SU-DHL-6 (cell line): ENCODE data around the gene TMEM154.

ENCODE experiments used
- H2AFZ ChIP-seq: fragments of 200-600 bp; sonication (generic); 2 replicates; pipeline ENCODE4 v1.6.1; 2014; ENCODE audit warnings: low read depth, mild to moderate bottlenecking, moderate library complexity, mixed read lengths, antibody characterized with exemption, low read length; ENCODE audit not compliant: severe bottlenecking
- H3F3A ChIP-seq: fragments of 200-600 bp; shearing (Covaris generic); 2 replicates; pipeline ENCODE4 v1.6.0; 2016; ENCODE audit warnings: antibody characterized with exemption, mild to moderate bottlenecking; ENCODE audit not compliant: insufficient read depth
- H3K27ac ChIP-seq: fragments of 200-600 bp; sonication (generic); 2 replicates; pipeline ENCODE4 v1.5.1; 2016; ENCODE audit warnings: low read depth, mild to moderate bottlenecking, low read length, moderate library complexity, mixed read lengths
- H3K27me3 ChIP-seq: fragments of 200-600 bp; sonication (generic), shearing (Covaris generic); 2 replicates; pipeline ENCODE4 v1.6.0; 2014; ENCODE audit warnings: mild to moderate bottlenecking, low read length
- H3K36me3 ChIP-seq: fragments of 200-600 bp; sonication (generic); 2 replicates; pipeline ENCODE4 v1.6.1; 2014; ENCODE audit warnings: mild to moderate bottlenecking, low read length, mixed read lengths
- H3K4me2 ChIP-seq: fragments of 300-600, 200-600 bp; shearing (Covaris generic), sonication (generic); 2 replicates; pipeline ENCODE4 v1.6.0; 2014; ENCODE audit warnings: low read length, low read depth, mild to moderate bottlenecking; ENCODE audit not compliant: poor library complexity, severe bottlenecking
- H3K4me3 ChIP-seq: fragments of 200-600 bp; sonication (generic); 2 replicates; pipeline ENCODE4 v1.5.1; 2014; ENCODE audit warnings: antibody characterized with exemption, low read length, mild to moderate bottlenecking, mixed read lengths; ENCODE audit not compliant: insufficient read depth, poor library complexity, severe bottlenecking
- H3K79me2 ChIP-seq: fragments of 200-600 bp; sonication (generic); 2 replicates; pipeline ENCODE4 v1.6.1; 2014; ENCODE audit warnings: mild to moderate bottlenecking, low read length, moderate library complexity; ENCODE audit not compliant: insufficient read depth
- H3K9ac ChIP-seq: fragments of 200-600 bp; sonication (generic); 2 replicates; pipeline ENCODE4 v1.7.0; 2014; ENCODE audit warnings: mild to moderate bottlenecking, low read length
- H3K9me2 ChIP-seq: fragments of 200-600 bp; sonication (generic); replicated peaks from 2 replicates; pipeline ENCODE4 v1.6.1; 2014; ENCODE audit warnings: low read length; ENCODE audit not compliant: insufficient read depth
- H3K9me3 ChIP-seq: fragments of 200-600 bp; sonication (generic); 2 replicates; pipeline ENCODE4 v1.6.1; 2014; ENCODE audit warnings: low read length, mixed read lengths; ENCODE audit not compliant: insufficient read depth
- H4K20me1 ChIP-seq: fragments of 200-600 bp; sonication (generic); 2 replicates; pipeline ENCODE4 v1.6.1; 2014; ENCODE audit warnings: low read depth, mild to moderate bottlenecking, antibody characterized with exemption, low read length, moderate library complexity, mixed read lengths
- EZH2phosphoT487 ChIP-seq: fragments of 200-600 bp; sonication (generic), shearing (Covaris generic); conservative IDR thresholded peaks from 2 replicates; pipeline ENCODE4 v1.6.1; 2018; ENCODE audit warnings: mild to moderate bottlenecking, antibody characterized with exemption, low read length, moderate library complexity, mixed read lengths
- TF ChIP-seq, protein P1 (sequence below): fragments of 200-600 bp; sonication (generic); IDR thresholded peaks from one replicate; pipeline ENCODE4 v1.5.1; 2017; ENCODE audit warnings: antibody characterized with exemption, mild to moderate bottlenecking, low read length, moderate library complexity; ENCODE audit not compliant: insufficient read depth, poor library complexity, severe bottlenecking

TMEM154 gene

DNA sequence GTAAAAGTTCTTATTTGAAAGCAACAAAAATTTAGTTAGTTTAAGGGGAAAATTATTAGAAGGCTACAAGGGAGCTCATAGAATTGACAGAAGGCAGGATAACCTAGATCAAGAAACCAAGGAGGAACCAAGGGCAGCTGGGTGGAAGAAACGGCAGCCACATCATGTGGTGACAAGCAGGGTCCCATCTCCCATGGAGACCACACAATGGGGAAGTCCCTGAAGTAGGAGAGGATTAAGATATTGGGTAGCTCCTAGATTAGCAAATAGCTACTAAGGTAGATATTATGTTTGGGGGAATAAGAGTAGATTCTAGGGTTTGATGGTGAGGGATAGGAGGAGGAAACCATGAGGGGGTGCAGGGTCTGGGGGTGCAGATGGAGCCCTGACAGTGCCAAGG is 48.0 kb upstream of the TMEM154 start:
- Histone ChIP-seq H4K20me1 (no peaks in the 10 kb centered on the region), H3K27me3 (no peaks in the 10 kb centered on the region), H3K9ac (no peak overlapping the region), H2AFZ (no peak overlapping the region), H3F3A (no peaks in the 10 kb centered on the region), H3K36me3 (no peaks in the 10 kb centered on the region), H3K79me2 (no peaks in the 10 kb centered on the region), H3K4me2 (no peak overlapping the region), H3K27ac (no peak overlapping the region), H3K9me3 (no peaks in the 10 kb centered on the region), H3K9me2 (no peaks in the 10 kb centered on the region), H3K4me3 (no peak overlapping the region)
- no peak for TF ChIP-seq EZH2phosphoT487
- TF ChIP-seq, protein P1, sequence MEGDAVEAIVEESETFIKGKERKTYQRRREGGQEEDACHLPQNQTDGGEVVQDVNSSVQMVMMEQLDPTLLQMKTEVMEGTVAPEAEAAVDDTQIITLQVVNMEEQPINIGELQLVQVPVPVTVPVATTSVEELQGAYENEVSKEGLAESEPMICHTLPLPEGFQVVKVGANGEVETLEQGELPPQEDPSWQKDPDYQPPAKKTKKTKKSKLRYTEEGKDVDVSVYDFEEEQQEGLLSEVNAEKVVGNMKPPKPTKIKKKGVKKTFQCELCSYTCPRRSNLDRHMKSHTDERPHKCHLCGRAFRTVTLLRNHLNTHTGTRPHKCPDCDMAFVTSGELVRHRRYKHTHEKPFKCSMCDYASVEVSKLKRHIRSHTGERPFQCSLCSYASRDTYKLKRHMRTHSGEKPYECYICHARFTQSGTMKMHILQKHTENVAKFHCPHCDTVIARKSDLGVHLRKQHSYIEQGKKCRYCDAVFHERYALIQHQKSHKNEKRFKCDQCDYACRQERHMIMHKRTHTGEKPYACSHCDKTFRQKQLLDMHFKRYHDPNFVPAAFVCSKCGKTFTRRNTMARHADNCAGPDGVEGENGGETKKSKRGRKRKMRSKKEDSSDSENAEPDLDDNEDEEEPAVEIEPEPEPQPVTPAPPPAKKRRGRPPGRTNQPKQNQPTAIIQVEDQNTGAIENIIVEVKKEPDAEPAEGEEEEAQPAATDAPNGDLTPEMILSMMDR, result no peak

DNA sequence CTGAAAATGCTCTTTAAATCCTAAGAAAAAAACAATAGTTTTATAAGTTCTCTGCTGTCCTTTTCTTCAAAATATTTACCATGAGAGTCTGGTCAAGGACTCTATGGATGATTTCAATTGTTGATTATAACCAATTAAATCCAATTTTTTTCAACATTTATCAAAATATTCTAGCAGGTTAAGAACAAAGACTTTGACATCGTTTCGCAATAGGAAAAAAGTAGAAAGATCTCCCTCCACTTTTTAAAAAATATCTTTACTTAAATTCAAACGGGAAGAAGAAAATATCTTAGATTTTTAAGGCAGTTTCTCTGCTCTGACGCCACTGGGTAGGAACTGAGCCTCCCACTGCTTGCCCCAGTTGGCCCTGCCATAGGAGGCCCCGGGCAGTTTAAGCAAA is 44.7 kb upstream of the TMEM154 start:
- H3K36me3 ChIP-seq, result no peaks in the 10 kb centered on the region
- H3K4me2 ChIP-seq, result no peak overlapping the region
- no peaks in the 10 kb centered on the region for H3K9me3 ChIP-seq
- no peaks in the 10 kb centered on the region for H3F3A ChIP-seq
- H3K79me2 ChIP-seq, result no peaks in the 10 kb centered on the region
- no peak overlapping the region for H2AFZ ChIP-seq
- H3K9ac ChIP-seq, result no peak overlapping the region
- H3K9me2 ChIP-seq, result no peaks in the 10 kb centered on the region
- no peaks in the 10 kb centered on the region for H3K27me3 ChIP-seq
- no peaks in the 10 kb centered on the region for H4K20me1 ChIP-seq
- no peak overlapping the region for H3K4me3 ChIP-seq
- no peak for TF ChIP-seq EZH2phosphoT487
- TF ChIP-seq, protein P1, result no peak
- no peak overlapping the region for H3K27ac ChIP-seq

DNA sequence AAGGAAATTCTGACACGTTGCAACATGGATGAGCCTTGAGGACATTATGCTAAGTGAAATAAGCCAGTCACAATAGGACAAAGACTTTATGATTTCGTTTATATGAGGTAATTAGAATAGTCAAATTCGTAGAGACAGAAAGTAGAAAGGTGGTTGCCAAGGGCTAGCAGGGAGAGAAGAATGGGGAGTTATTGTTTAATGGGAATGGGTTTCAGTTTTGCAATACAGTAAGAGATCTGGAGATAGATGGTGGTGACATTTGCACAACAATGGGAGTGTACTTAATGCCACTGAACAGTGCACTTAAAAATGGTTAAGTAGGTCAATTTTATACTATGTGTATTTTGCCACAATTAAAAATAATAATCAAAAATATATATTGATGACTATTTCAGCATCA is 43.4 kb upstream of the TMEM154 start:
- Histone ChIP-seq H3K79me2 (no peaks in the 10 kb centered on the region), H2AFZ (no peak overlapping the region), H3K4me3 (no peak overlapping the region), H3K9me2 (no peaks in the 10 kb centered on the region), H3K4me2 (no peak overlapping the region), H3K9me3 (no peaks in the 10 kb centered on the region), H4K20me1 (no peaks in the 10 kb centered on the region), H3F3A (no peaks in the 10 kb centered on the region), H3K27ac (no peak overlapping the region), H3K27me3 (no peaks in the 10 kb centered on the region), H3K9ac (no peak overlapping the region), H3K36me3 (no peaks in the 10 kb centered on the region)
- TF ChIP-seq, protein P1, result no peak
- no peak for TF ChIP-seq EZH2phosphoT487
